Smooth muscle cell (in vitro differentiated cells): ENCODE results near the gene PEAK1. TPM values are rescaled to one million over a fixed set of nuclear protein-coding genes. Genes with fewer than 3 reads are reported as not detected.

Experiments
- DNase-seq: peaks from one replicate; lab custom pipeline; 2025; ENCODE audit not compliant: unreplicated experiment; lab: John Stamatoyannopoulos, UW
- H2AFZ ChIP-seq: fragments of 200-600 bp; sonication (generic); 2 replicates; pipeline ENCODE4 v1.6.0; 2016; ENCODE audit warnings: antibody characterized with exemption, low read depth, mild to moderate bottlenecking
- H3F3A ChIP-seq: fragments of 200-600 bp; sonication (generic); 2 replicates; pipeline ENCODE4 v1.6.0; 2017; ENCODE audit warnings: antibody characterized with exemption, low read depth
- H3K27ac ChIP-seq: fragments of 200-600 bp; sonication (generic); 2 replicates; pipeline ENCODE4 v1.5.1; 2016; ENCODE audit warnings: low read depth, mild to moderate bottlenecking
- H3K27me3 ChIP-seq: fragments of 200-600 bp; sonication (generic); 2 replicates; pipeline ENCODE4 v1.6.1; 2016; ENCODE audit warnings: low read depth, mild to moderate bottlenecking
- H3K36me3 ChIP-seq: fragments of 200-600 bp; sonication (generic); 2 replicates; pipeline ENCODE4 v1.5.1; 2016; ENCODE audit warnings: low read depth
- H3K4me1 ChIP-seq: fragments of 200-600 bp; sonication (generic); 2 replicates; pipeline ENCODE4 v1.5.1; 2016; ENCODE audit warnings: low read depth
- H3K4me2 ChIP-seq: fragments of 200-600 bp; sonication (generic); 2 replicates; pipeline ENCODE4 v1.6.0; 2016; ENCODE audit warnings: mild to moderate bottlenecking
- H3K4me3 ChIP-seq: fragments of 200-600 bp; sonication (generic); 2 replicates; pipeline ENCODE4 v1.5.1; 2016; ENCODE audit warnings: mild to moderate bottlenecking
- H3K79me2 ChIP-seq: fragments of 200-600 bp; sonication (generic); 2 replicates; pipeline ENCODE4 v1.6.0; 2016; ENCODE audit warnings: low read depth, mild to moderate bottlenecking
- H3K9ac ChIP-seq: fragments of 200-600 bp; sonication (generic); 2 replicates; pipeline ENCODE4 v1.6.0; 2016; ENCODE audit warnings: low read depth
- H3K9me3 ChIP-seq: fragments of 200-600 bp; sonication (generic); replicated peaks from 2 replicates; pipeline ENCODE4 v1.5.1; 2016; ENCODE audit warnings: low read depth
- H4K20me1 ChIP-seq: fragments of 200-600 bp; sonication (generic); 2 replicates; pipeline ENCODE4 v1.6.0; 2016; ENCODE audit warnings: low read depth
- WGBS: methylation state at CpG from one replicate; pipeline ENCODE4 v1.1.7; 2016; ENCODE audit warnings: low lambda C conversion rate; 5-methylcytosine and 5-hydroxymethylcytosine counted together
- polyA plus RNA-seq: library from polyadenylated mRNA; unstranded; fragments of >200 nt; fragmentation: Nextera tagmentation; extraction: Ambion mirVana; gene quantifications from 2 replicates; pipeline ENCODE4 v1.2.1, GENCODE V29; 2016
- total RNA-seq: library from RNA; depleted of rRNA; stranded (reverse); fragments of >200 nt; gene quantifications from 2 replicates; pipeline ENCODE4 v1.2.3, GENCODE V29; 2014
- TF ChIP-seq, protein P1 (sequence below): fragments of 200-600 bp; sonication (generic); IDR thresholded peaks from 2 replicates; pipeline ENCODE4 v1.5.1; 2017; ENCODE audit warnings: borderline replicate concordance, mild to moderate bottlenecking, antibody characterized with exemption; ENCODE audit not compliant: insufficient read depth, poor library complexity, severe bottlenecking

The PEAK1 gene
- total and polyA plus RNA-seq, 2 experiments from 2014 or later, result 5.6 to 21.9 TPM

DNA sequence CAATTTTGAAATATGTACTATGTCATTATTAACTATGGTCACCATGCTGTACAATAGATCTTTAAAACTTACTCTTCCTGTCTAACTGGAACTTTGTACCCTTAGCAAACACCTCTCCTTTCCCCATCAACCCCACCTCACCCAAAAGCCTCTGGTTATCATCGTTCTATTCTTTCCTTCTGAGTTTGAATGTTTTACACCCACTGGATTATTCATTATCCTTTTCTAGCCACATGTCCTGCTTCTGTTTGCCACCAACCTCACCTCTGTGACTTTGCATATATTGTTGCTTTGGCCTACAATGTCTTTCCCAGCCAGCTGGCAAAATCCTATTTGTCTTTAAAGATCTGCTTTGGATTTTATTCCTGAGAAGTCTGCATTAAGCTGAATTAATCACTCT lies 246.4 kb downstream of the PEAK1 start:
- TF ChIP-seq, protein P1, sequence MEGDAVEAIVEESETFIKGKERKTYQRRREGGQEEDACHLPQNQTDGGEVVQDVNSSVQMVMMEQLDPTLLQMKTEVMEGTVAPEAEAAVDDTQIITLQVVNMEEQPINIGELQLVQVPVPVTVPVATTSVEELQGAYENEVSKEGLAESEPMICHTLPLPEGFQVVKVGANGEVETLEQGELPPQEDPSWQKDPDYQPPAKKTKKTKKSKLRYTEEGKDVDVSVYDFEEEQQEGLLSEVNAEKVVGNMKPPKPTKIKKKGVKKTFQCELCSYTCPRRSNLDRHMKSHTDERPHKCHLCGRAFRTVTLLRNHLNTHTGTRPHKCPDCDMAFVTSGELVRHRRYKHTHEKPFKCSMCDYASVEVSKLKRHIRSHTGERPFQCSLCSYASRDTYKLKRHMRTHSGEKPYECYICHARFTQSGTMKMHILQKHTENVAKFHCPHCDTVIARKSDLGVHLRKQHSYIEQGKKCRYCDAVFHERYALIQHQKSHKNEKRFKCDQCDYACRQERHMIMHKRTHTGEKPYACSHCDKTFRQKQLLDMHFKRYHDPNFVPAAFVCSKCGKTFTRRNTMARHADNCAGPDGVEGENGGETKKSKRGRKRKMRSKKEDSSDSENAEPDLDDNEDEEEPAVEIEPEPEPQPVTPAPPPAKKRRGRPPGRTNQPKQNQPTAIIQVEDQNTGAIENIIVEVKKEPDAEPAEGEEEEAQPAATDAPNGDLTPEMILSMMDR, result no peak
- Histone ChIP-seq H3K36me3 (no peaks in the 10 kb centered on the region), H3K27me3 (no peaks in the 10 kb centered on the region), H2AFZ (no peak overlapping the region), H3K4me1 (peaks cover 5% of the 10 kb centered on the region), H3F3A (no peaks in the 10 kb centered on the region), H4K20me1 (peaks cover 49% of the 10 kb centered on the region), H3K4me3 (no peak overlapping the region), H3K79me2 (peaks cover 6% of the 10 kb centered on the region), H3K9ac (no peak overlapping the region), H3K27ac (no peak overlapping the region), H3K4me2 (no peak overlapping the region), H3K9me3 (no peaks in the 10 kb centered on the region)
- no peak for DNase-seq
- 82% methylated on average over 1 of the region's 1 CpG for WGBS

- H3K27ac ChIP-seq, result no peak overlapping the region
- DNase-seq, result no peak
- H3K4me1 ChIP-seq, result no peaks in the 10 kb centered on the region
- 95% methylated on average over 2 of the region's 2 CpGs for WGBS
- H3K79me2 ChIP-seq, result peaks cover 6% of the 10 kb centered on the region
- peaks cover 29% of the 10 kb centered on the region for H4K20me1 ChIP-seq
- no peak overlapping the region for H2AFZ ChIP-seq
- H3F3A ChIP-seq, result no peaks in the 10 kb centered on the region
- H3K4me3 ChIP-seq, result no peak overlapping the region
- no peaks in the 10 kb centered on the region for H3K27me3 ChIP-seq
- H3K9me3 ChIP-seq, result no peaks in the 10 kb centered on the region
- TF ChIP-seq, protein P1, result no peak
- no peaks in the 10 kb centered on the region for H3K36me3 ChIP-seq
- H3K9ac ChIP-seq, result no peak overlapping the region
- H3K4me2 ChIP-seq, result no peak overlapping the region
These were observed 248.5 kb downstream of the PEAK1 start for GRCh38 chr15:77171221-77171967.

- Histone ChIP-seq H3K36me3 (no peaks in the 10 kb centered on the region), H3K4me1 (no peaks in the 10 kb centered on the region)
These were observed 251.3 kb downstream of the PEAK1 start for GRCh38 chr15:77168616-77169015.

More at GRCh38 chr15:77168616-77169015, 251.3 kb downstream of the PEAK1 start:
- Histone ChIP-seq H3K9ac (no peak overlapping the region), H4K20me1 (peaks cover 32% of the 10 kb centered on the region), H3K27ac (no peak overlapping the region), H3K4me3 (no peak overlapping the region), H3K9me3 (no peaks in the 10 kb centered on the region), H3K79me2 (peaks cover 6% of the 10 kb centered on the region), H3K27me3 (no peaks in the 10 kb centered on the region), H3K4me2 (no peak overlapping the region), H2AFZ (no peak overlapping the region), H3F3A (no peaks in the 10 kb centered on the region)
- WGBS, result 75% methylated on average over 3 of the region's 3 CpGs
- no peak for DNase-seq
- TF ChIP-seq, protein P1, result no peak
